ENCODE results near the gene VMP1. TPM values are rescaled to one million over a fixed set of nuclear protein-coding genes. Genes with fewer than 3 reads are reported as not detected.

VMP1 gene
- total RNA-seq, 1 experiment from 2014 or later, result 281 TPM

DNA sequence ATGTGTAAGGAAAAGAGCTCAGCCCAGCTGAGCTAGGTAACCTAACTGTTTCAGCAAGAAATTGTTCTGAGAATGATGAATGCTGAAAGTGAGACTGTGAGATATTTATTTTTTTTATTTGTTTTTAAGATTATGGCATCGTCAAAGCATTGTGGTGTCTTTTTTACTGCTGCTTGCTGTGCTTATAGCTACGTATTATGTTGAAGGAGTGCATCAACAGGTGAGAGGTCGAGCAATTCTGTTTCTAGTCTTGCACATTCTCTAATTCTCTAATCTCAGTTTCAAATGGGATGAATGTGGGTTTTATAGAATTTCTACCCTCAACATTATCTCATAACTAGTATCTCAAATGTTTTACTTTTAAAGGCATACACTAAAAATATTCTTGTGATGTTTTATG is 29.9 kb downstream of the VMP1 start:
- ChIA-PET CTCF (no interaction called here), POLR2A (no interaction called here)
- 0 out of 2 replicates have a peak, but pooled peaks cover 3% of the 10 kb centered on the region for H3K9me3 ChIP-seq (ENCODE audit: control insufficient read depth, insufficient read depth, low read depth, low read length)
- intact Hi-C loops (cut with micrococcal nuclease; ENCODE audit: unreplicated experiment) (no loop called here), in situ Hi-C loops (cut with HindIII; ENCODE audit: low pct_unique_long_range_greater_than_20kb, low sequenced_read_pairs) (no loop called here)
- DNase-seq (ENCODE audit: low read depth, low spot score) (no peak), ATAC-seq (no peak)
- H3K27ac ChIP-seq (ENCODE audit: low read length), result no peak overlapping the region
- H3K4me3 ChIP-seq (ENCODE audit: low read depth in 2 of 2, low read length in 2 of 2), result no peak overlapping the region
- peaks cover 29% of the 10 kb centered on the region for H3K36me3 ChIP-seq (ENCODE audit: control insufficient read depth, insufficient read depth, low read length)
- BruUV-seq (replicated peaks), result no TSS peak
- H3K27me3 ChIP-seq (ENCODE audit: control insufficient read depth, insufficient read depth, low read length), result no peaks in the 10 kb centered on the region
- TF ChIP-seq SIN3A (IDR thresholded peaks at IDR 0.05; ENCODE audit: borderline replicate concordance, insufficient read depth, low read depth, low read length) (no peak), TCF7L2 (IDR thresholded peaks at IDR 0.05; ENCODE audit: low read depth, low read length) (no peak), POLR2AphosphoS5 (IDR thresholded peaks at IDR 0.05; ENCODE audit: low read depth, low read length) (no peak)
- TF ChIP-seq, protein P1, sequence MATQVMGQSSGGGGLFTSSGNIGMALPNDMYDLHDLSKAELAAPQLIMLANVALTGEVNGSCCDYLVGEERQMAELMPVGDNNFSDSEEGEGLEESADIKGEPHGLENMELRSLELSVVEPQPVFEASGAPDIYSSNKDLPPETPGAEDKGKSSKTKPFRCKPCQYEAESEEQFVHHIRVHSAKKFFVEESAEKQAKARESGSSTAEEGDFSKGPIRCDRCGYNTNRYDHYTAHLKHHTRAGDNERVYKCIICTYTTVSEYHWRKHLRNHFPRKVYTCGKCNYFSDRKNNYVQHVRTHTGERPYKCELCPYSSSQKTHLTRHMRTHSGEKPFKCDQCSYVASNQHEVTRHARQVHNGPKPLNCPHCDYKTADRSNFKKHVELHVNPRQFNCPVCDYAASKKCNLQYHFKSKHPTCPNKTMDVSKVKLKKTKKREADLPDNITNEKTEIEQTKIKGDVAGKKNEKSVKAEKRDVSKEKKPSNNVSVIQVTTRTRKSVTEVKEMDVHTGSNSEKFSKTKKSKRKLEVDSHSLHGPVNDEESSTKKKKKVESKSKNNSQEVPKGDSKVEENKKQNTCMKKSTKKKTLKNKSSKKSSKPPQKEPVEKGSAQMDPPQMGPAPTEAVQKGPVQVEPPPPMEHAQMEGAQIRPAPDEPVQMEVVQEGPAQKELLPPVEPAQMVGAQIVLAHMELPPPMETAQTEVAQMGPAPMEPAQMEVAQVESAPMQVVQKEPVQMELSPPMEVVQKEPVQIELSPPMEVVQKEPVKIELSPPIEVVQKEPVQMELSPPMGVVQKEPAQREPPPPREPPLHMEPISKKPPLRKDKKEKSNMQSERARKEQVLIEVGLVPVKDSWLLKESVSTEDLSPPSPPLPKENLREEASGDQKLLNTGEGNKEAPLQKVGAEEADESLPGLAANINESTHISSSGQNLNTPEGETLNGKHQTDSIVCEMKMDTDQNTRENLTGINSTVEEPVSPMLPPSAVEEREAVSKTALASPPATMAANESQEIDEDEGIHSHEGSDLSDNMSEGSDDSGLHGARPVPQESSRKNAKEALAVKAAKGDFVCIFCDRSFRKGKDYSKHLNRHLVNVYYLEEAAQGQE (IDR thresholded peaks at IDR 0.05; ENCODE audit: insufficient read depth in 1 of 2, low read depth in 2 of 2, low read length in 1 of 2), result no peak
- TF ChIP-seq, protein P2, sequence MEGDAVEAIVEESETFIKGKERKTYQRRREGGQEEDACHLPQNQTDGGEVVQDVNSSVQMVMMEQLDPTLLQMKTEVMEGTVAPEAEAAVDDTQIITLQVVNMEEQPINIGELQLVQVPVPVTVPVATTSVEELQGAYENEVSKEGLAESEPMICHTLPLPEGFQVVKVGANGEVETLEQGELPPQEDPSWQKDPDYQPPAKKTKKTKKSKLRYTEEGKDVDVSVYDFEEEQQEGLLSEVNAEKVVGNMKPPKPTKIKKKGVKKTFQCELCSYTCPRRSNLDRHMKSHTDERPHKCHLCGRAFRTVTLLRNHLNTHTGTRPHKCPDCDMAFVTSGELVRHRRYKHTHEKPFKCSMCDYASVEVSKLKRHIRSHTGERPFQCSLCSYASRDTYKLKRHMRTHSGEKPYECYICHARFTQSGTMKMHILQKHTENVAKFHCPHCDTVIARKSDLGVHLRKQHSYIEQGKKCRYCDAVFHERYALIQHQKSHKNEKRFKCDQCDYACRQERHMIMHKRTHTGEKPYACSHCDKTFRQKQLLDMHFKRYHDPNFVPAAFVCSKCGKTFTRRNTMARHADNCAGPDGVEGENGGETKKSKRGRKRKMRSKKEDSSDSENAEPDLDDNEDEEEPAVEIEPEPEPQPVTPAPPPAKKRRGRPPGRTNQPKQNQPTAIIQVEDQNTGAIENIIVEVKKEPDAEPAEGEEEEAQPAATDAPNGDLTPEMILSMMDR (IDR thresholded peaks at IDR 0.05), result no peak
- no peaks in the 10 kb centered on the region for H3K4me1 ChIP-seq (ENCODE audit: control insufficient read depth, insufficient read depth, low read length)

DNA sequence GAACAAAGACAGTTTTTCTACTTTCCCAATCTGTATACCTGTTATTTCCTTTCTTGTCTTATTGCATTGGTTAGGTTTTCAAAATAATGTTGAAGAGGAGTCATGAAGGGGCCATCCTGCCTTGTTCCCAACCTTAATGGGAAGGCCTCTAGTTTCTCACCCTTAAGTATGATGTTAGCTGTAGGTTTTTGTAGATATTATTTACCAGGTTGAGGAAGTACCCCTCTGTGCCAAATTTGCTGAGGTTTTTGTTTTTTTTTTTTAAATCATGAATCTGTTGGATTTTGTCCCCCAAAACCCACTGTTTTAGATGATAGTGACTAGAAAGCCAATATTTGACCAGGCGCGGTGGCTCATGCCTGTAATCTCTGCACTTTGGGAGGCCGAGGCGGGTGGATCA is 36.4 kb downstream of the VMP1 start:
- BruUV-seq (replicated peaks), result no TSS peak
- H3K27me3 ChIP-seq (ENCODE audit: control insufficient read depth, insufficient read depth, low read length), result no peaks in the 10 kb centered on the region
- intact Hi-C loops (cut with micrococcal nuclease; ENCODE audit: unreplicated experiment), result no loop called here
- in situ Hi-C loops (cut with HindIII; ENCODE audit: low pct_unique_long_range_greater_than_20kb, low sequenced_read_pairs), result no loop called here
- DNase-seq (ENCODE audit: low read depth, low spot score) (no peak), ATAC-seq (no peak)
- peaks cover 15% of the 10 kb centered on the region; the same call in 1 of the 2 replicates for H3K9me3 ChIP-seq (ENCODE audit: control insufficient read depth, insufficient read depth, low read depth, low read length)
- ChIA-PET POLR2A (no interaction called here), CTCF (no interaction called here)
- peaks cover 23% of the 10 kb centered on the region; the same call in 1 of the 2 replicates for H3K36me3 ChIP-seq (ENCODE audit: control insufficient read depth, insufficient read depth, low read length)
- TF ChIP-seq, protein P1 (IDR thresholded peaks at IDR 0.05; ENCODE audit: insufficient read depth in 1 of 2, low read depth in 2 of 2, low read length in 1 of 2), result no peak
- TF ChIP-seq POLR2AphosphoS5 (IDR thresholded peaks at IDR 0.05; ENCODE audit: low read depth, low read length) (no peak), TCF7L2 (IDR thresholded peaks at IDR 0.05; ENCODE audit: low read depth, low read length) (no peak)
- TF ChIP-seq, protein P2 (IDR thresholded peaks at IDR 0.05), result no peak
- no peak overlapping the region for H3K27ac ChIP-seq (ENCODE audit: low read length)
- H3K4me3 ChIP-seq (ENCODE audit: low read depth in 2 of 2, low read length in 2 of 2), result no peak overlapping the region
- H3K4me1 ChIP-seq (ENCODE audit: control insufficient read depth, insufficient read depth, low read length), result peaks cover 5% of the 10 kb centered on the region; the same call in 1 of the 2 replicates
